ENCODE results near the gene RMC1. TPM values are rescaled to one million over a fixed set of nuclear protein-coding genes. Genes with fewer than 3 reads are reported as not detected.

Gene RMC1
- 25.5 and 28.5 TPM in 2 replicates for total RNA-seq
- long read RNA-seq, transcript RMC1-201 (20 exons, 2,162 nt) = major isoform, 37 of 44 reads
- long read RNA-seq, partial matches to known transcripts = 0 of 44 reads
- long read RNA-seq, other reads (novel, unspliced or antisense) = 7 of 44 reads

DNA sequence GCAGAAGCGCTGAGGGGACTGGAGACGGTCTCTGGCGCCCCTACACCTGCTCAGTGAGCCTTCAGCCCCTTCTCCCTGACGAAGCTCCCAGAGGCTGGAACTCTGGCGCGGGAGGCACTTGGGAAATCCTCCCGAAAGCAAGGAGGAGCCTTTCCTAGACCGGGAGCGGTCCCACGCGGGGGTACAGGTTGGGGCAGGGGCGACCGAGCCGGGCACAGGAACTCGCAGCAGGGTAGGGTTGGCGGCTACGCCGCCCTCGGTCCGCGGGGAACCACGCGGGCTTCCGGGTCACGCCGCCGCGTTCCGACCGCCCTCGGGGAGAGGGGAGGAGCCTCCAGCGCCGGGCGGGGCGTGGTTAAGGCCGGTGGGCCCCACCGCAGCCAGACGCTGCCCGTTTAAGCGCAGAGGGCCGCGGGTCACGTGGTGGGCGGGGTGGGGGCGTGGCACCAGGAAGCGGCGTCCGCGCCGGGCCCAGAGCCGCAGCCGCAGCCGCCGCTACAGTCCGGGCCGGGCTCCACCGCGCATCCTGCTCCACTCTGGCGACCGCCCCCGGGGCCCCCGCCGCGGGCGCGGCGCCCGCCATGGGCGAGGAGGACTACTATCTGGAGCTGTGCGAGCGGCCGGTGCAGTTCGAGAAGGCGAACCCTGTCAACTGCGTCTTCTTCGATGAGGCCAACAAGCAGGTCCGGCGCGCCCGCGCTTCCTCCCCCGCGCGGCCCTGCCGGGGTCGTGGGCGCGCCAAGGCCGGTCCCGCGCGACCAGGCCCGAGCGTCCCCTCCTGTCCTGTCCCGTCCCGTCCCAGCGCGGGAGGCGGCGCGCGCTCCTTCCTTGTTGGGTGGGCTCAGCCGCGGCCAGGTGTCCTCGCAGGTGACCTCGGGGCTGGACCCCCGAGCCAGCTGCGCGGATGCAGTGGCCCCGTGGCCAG lies at the start of gene RMC1:
Gene RMC1 (plus strand): TSS at position 474 of the 925 bp plus-strand sequence. CDS start 108 bp downstream, at position 582.
- Mint-ChIP-seq H3K9me3 (ENCODE audit: low read depth) (no peaks in the 10 kb centered on the region), H3K4me1 (ENCODE audit: low read depth) (peaks cover 20% of the 10 kb centered on the region), H3K4me3 (ENCODE audit: low read depth) (peak within 1 kb of the TSS; percentile 93), H3K27me3 (peaks cover 4% of the 10 kb centered on the region), H3K27ac (peak within 1 kb of the TSS; percentile 94), H3K36me3 (ENCODE audit: insufficient read depth) (peaks cover 8% of the 10 kb centered on the region)
- TF ChIP-seq, protein P1, sequence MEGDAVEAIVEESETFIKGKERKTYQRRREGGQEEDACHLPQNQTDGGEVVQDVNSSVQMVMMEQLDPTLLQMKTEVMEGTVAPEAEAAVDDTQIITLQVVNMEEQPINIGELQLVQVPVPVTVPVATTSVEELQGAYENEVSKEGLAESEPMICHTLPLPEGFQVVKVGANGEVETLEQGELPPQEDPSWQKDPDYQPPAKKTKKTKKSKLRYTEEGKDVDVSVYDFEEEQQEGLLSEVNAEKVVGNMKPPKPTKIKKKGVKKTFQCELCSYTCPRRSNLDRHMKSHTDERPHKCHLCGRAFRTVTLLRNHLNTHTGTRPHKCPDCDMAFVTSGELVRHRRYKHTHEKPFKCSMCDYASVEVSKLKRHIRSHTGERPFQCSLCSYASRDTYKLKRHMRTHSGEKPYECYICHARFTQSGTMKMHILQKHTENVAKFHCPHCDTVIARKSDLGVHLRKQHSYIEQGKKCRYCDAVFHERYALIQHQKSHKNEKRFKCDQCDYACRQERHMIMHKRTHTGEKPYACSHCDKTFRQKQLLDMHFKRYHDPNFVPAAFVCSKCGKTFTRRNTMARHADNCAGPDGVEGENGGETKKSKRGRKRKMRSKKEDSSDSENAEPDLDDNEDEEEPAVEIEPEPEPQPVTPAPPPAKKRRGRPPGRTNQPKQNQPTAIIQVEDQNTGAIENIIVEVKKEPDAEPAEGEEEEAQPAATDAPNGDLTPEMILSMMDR (IDR thresholded peaks at IDR 0.05; ENCODE audit: unreplicated experiment) = peak; percentile 35
- peak; percentile 96 for DNase-seq (ENCODE audit: low spot score, unreplicated experiment)

DNA sequence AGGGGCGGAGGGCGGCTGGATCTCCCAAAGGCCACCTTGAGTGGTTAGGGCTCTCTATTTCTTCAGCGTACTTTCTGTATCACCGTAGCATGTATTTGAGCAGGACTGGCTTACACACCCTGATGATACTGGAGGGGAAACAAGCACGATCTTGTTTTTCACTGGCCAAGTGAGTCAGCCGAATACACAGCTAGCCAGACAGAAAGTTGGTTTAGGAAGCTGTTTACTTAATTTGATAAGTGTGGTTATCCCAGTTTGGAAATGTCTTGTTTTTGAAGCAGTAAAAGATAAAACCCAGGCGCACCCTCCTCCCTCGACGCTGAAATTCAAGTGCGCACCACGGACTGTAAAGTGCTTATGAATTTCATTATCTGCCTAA lies 49.6 kb upstream of the RMC1 start:
- peak overlapping the region; percentile 92 for H3K27ac Mint-ChIP-seq
- peaks cover 17% of the 10 kb centered on the region for H3K4me1 Mint-ChIP-seq (ENCODE audit: low read depth)
- H3K9me3 Mint-ChIP-seq (ENCODE audit: low read depth) = no peaks in the 10 kb centered on the region
- TF ChIP-seq, protein P1 (IDR thresholded peaks at IDR 0.05; ENCODE audit: unreplicated experiment) = no peak
- H3K27me3 Mint-ChIP-seq = no peaks in the 10 kb centered on the region
- H3K36me3 Mint-ChIP-seq (ENCODE audit: insufficient read depth) = no peaks in the 10 kb centered on the region
- no peak for DNase-seq (ENCODE audit: low spot score, unreplicated experiment)
- peak overlapping the region; percentile 100 for H3K4me3 Mint-ChIP-seq (ENCODE audit: low read depth)

DNA sequence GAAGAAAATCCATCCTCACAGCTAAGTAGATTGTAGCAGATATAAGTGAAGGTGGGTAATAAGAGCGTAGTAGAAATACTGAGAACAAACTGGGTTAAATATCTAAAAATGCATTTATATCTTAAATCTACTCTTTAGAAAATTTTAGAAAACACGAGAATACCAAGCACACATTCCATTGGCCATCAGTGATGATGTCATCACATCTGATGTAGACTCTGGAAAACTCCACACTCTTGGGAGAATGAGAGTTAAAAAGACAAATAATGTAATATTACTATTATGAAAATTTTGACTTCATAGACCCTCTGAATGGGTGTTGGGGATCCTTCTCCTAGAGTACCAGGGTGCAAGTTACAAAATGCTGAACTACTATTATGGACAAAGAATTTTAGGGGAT lies 46.5 kb upstream of the RMC1 start:
- no peaks in the 10 kb centered on the region for H3K9me3 Mint-ChIP-seq (ENCODE audit: low read depth)
- no peak overlapping the region for H3K4me3 Mint-ChIP-seq (ENCODE audit: low read depth)
- H3K27me3 Mint-ChIP-seq = no peaks in the 10 kb centered on the region

DNA sequence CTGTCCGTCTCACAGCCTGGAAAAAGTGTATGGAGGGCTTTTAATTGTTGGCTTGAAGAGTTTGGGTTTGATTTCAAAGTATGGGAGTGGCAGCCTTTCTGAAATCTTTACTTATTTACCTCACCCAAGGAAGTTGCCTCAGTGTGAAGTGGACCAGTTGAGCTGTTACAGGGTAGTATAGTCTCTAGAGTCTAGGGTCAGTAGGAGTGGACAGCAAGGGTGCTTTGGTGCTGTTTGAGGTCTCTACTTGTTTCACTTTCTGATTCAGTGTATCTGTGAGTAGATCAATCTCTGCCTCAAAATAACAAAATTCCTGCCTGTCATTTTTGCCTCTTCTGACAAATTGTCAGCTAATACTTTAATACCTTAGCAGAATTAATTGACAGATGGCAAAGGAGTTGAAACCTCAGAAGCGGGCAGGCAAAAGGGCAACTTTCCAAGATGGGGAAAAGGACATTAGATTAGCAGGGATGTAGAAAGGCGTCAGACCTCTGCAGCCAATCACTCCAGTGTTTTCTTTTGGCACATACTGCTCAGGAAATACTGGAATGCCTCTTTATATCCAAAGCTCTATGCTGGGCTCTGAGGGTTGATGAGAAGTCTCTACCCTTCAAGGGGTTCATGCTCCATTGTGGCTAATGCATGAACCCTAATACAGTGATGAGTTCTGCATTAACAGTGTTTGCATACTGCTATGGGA lies 44.3 kb upstream of the RMC1 start:
- H3K36me3 Mint-ChIP-seq (ENCODE audit: insufficient read depth) = peaks cover 3% of the 10 kb centered on the region
- TF ChIP-seq, protein P1 (IDR thresholded peaks at IDR 0.05; ENCODE audit: unreplicated experiment) = no peak
- DNase-seq (ENCODE audit: low spot score, unreplicated experiment) = no peak
- H3K27ac Mint-ChIP-seq = no peak overlapping the region
- peaks cover 14% of the 10 kb centered on the region for H3K4me1 Mint-ChIP-seq (ENCODE audit: low read depth)
- no peaks in the 10 kb centered on the region for H3K9me3 Mint-ChIP-seq (ENCODE audit: low read depth)
- no peaks in the 10 kb centered on the region for H3K27me3 Mint-ChIP-seq
- no peak overlapping the region for H3K4me3 Mint-ChIP-seq (ENCODE audit: low read depth)

More for the DNA sequence above, 46.5 kb upstream of the RMC1 start:
- no peak for DNase-seq (ENCODE audit: low spot score, unreplicated experiment)
- Mint-ChIP-seq H3K27ac (peak overlapping the region; percentile 86), H3K36me3 (ENCODE audit: insufficient read depth) (no peaks in the 10 kb centered on the region), H3K4me1 (ENCODE audit: low read depth) (peaks cover 25% of the 10 kb centered on the region)
- TF ChIP-seq, protein P1 (IDR thresholded peaks at IDR 0.05; ENCODE audit: unreplicated experiment) = no peak

DNA sequence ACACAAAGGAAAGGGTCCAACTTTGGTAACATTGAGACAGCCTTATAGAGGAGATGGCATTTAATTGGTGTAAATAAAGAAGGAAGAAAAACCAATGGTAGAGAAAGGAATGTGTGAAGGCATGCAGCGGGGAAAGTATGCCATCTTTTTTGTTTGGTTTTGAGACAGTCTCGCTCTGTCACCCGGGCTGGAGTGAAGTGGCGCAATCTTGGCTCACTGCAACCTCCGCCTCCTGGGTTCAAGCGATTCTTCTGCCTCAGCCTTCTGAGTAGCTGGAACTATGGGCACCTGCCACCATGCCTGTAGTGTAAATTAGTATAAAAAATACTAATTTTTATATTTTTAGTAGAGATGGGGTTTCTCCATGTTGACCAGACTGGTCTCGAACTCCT lies 43.8 kb upstream of the RMC1 start:
- DNase-seq (ENCODE audit: low spot score, unreplicated experiment) = no peak
- TF ChIP-seq, protein P1 (IDR thresholded peaks at IDR 0.05; ENCODE audit: unreplicated experiment) = no peak
- Mint-ChIP-seq H3K9me3 (ENCODE audit: low read depth) (no peaks in the 10 kb centered on the region), H3K4me1 (ENCODE audit: low read depth) (peaks cover 9% of the 10 kb centered on the region), H3K27ac (no peak overlapping the region), H3K36me3 (ENCODE audit: insufficient read depth) (peaks cover 5% of the 10 kb centered on the region), H3K4me3 (ENCODE audit: low read depth) (no peak overlapping the region), H3K27me3 (no peaks in the 10 kb centered on the region)
